Measurements from ENCODE around the gene DISC1. TPM values are rescaled to one million over a fixed set of nuclear protein-coding genes. Genes with fewer than 3 reads are reported as not detected.

The DISC1 gene
- total RNA-seq, 1 experiment from 2014 or later, result 3.8 TPM

DNA sequence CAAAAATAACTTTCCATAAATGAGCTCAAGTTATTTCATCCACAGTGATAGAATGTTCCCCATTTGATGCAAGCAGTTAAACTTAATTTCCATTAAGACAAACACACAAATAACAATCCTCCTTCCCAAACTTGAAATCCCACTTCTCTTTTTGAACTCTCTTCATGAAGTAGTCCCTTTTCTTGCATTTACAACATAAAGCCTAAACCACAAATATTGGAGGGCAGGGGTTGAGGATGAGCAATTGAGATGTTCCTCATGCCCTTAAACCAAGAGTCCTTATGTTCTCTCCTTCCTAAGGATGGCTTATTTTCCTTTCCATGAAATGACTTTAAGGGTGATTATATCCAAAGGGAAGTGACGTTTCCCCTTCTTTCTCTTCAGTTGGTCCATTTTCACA is 228.8 kb downstream of the DISC1 start:
- DNase-seq (ENCODE audit: low read depth), result no peak

DNA sequence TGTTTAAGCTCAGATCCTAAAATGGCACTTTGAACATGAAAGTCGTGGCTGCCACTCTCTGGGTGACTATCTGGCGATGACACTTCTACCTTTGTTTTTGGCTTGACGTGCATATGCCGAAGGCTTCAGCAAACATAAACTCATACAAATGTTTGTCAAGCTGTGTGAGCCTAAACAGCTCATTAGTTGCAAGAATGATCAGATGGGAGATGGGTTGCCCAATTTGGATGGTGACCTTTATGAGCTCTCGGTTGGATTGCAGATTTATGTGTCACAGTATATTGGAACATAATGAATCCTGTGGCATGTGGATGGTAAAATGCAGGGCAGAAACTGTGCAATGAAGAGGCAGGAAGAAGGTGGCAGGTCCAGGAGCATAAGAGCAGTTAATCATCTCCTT is 229.3 kb downstream of the DISC1 start:
- no peak for DNase-seq (ENCODE audit: low read depth)

DNA sequence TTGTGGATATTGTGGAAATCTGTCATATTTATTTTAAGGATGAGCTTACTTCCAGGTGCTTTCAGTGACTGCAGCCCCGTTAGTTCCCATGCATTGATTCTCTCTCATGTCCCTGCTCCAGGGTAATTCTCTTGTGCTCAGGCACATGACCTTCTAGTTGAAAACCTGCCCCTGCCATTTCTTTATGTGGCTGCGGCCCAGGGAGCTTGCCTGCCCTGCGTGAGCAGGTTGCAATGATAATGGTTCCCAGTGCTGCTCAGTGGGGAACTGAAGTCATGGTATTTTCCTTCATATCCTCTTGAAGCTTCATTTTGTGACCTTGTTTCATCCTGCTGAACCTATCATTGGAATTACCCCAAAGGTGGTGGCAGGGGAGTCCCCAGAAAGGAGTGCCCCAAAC is 229.8 kb downstream of the DISC1 start:
- DNase-seq (ENCODE audit: low read depth), result no peak

DNA sequence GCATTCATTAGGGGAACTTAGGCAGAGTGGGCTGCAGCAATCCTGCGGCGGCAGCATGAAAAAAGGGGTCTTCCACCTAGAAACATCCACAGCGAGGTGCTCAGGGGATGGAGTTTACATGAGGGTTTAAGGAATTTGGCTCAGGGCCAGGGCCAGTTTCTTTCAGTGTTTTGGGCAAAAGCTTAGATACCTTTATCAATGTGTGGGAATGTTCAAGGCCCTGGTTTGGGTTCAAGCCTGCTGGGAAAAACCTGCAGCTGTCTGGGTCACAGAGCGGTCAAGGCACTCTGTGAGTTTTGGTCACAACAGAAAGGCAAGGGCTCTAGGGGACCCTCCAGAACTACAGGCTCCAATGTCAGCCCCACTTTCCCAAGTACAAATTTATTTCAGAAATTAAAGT is 230.3 kb downstream of the DISC1 start:
- DNase-seq (ENCODE audit: low read depth), result no peak

DNA sequence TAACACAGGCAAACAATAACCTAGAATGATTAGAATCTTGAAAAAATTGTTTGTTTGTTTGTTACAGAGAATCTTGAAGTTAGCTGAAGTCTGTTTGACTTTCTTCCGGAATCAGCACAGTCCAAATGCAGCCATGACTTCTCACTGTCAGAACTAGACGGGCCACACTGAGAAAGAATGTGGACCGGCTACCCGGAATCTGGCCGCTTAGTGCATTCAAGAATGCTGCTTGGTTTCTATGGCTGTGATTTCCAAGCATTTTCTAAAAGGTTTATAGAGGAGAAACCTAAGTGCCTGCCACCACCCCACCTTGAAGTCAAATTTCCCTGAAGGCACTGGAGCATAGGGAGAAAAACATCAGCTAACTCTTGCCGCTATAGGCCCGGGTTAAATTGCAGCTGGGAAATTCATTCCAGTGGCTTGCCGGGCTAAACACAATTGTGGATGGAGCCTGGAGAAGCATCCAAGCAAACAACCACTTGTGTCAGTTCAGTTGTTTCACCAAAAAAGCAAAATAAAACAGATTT is 231.1 kb downstream of the DISC1 start:
- DNase-seq (ENCODE audit: low read depth), result no peak

DNA sequence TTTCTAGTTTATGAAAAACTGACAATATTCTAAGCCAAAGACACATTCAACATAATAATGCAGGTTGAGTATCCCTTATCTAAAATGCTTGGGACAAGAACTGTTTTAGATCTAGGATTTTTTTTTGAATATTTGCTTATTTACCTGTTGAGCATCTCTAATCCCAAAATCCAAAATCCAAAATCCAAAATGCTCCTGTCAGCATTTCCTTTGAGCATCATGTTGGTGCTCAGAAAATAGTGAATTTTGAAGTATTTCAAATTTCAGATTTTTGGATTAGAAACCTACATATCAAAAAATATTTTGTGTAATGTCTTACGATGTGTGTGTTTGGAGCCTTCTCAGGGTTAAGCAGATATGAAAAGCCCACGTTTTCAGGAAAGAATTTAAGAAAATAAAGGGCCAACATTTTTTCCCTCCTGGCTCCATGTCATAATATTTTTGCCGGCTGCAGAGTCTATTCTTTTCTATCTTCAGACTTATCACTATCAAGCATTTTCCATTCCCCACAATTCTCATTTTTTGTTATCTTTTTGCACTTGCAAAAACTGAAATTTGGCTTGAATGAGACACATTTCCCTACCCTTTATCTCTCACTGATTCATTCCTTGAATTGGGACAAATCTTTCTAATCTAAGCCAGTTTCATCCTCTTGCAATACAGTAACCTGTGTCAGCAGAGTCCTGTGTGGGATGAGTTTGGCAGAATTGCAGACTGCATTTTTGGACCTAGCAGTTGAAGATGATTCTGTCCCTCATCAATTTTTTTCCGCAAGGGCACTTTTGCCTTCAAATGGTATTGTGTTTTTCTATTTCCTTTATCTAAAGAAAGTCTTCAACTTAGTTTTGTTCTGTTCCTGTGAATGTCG is 233.9 kb downstream of the DISC1 start:
- no peak for DNase-seq (ENCODE audit: low read depth)

DNA sequence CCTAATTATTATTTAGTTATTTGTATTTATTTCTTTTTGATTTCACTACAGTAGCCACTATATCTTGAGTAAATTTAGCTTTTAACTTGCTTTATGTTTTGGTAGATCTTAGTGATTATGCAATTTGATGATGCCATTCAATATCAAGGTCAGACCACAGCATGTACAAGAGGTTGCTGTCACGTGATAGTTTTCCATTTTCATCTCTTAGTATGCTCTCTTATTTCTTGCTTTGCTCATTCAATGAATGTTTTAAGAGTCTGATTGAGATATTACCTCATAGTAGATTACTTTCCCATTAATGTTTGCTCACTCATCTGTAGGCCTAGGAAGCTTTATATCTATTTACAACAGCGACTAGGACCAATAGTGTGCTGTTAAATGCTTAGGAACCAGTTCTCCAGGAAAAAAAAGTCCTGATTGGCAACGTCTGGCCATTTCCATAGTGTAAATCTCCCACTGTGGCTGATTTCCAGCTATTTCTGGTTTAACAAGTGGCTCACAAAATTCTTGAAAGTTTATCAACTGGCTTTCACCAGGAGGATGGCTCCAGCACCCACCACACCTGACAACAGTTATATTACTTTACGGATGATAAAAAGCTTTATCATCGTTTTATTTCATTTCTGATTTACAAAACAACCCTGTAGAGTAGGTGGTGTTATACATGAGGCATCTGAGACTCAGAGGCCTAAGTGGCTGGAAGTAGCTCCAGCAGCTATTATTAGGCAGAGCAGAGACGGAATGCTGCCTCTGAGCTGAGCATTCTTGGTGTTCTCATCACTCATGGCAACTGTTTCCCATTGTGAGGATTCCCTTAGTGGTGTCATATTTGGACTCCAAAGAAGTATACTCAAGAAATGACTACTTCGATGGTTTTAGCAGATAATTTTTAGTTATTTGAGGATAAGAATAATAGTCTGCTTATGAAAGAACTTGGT is 235.2 kb downstream of the DISC1 start:
- DNase-seq (ENCODE audit: low read depth), result no peak

DNA sequence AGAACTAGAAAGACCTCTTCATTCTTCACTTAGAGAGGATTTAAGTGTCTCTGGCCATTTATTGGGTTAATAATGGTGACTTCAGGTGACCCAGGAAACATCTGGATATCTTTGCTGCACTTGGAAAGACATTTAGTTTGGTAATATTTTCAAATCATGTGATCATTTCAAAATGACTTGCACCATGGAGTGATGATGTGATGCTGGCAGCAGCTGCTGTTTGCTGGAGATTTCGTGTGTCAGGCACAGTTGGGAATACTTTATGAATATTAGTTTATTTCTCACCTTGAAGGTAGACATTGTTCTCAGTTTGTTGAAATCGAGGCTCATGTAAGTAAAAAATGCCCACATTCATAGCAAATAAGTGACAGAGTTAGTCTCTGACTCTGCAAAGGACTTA is 236.0 kb downstream of the DISC1 start:
- DNase-seq (ENCODE audit: low read depth), result no peak

DNA sequence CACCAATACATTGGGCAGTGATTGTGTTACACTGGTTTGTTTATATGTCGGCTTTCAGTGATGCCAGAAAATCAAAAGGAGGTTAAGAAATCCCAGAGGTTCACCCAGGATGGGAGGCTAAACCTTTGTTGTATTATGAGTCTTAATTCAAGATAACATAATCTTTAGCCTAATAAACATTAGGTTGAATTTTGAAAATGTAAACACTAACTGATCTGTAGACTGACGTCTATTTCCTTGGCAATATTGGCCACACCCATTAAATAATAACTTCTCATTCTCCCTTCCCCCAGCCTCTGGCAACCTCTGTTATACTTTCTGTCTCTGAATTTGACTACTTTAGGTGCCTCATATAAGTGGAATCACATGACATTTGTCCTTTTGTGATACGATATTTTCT is 238.7 kb downstream of the DISC1 start:
- no peak for DNase-seq (ENCODE audit: low read depth)

DNA sequence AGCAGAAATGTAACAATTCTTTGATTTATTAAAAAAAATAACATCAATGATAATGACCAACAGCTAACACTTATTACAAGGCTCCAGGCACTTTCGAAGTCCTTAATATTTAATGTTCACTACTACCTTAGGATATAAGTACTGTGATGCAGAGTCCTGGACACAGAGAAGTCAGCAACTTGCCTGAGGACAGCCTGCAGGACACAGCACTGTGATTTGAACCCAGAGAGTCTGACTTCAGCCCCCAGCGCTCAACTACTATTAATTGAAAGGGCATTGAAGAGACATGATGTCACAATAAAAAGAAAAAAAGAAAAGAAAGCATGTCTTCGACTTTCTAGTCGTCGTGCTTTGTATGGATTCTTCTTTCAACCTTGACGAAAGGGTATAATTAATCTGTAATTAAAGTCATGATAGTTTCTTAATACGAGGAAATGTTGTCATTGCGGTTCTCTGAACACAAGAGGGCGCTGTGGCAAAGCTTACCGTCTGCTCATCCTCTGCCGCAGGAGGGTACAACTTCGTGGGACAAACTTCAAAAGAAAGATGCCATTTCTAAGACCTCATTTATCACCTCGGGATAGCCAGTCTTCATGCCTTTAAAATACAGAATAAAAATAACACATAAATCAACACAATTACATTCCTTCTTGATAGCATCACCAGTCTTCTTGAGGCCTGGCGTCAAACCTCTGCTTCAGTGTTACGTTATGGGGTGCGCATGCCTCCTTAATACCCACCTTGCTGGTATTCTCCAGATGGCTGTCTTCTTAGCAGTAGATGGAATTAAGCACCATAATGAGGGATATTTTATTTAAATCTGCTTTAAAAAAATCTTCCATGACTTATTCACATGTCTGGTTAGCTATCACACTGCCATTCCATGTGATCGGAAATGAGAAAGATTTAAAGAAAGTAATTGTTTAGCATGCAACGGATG is 240.1 kb downstream of the DISC1 start:
- DNase-seq (ENCODE audit: low read depth), result peak; percentile 64

DNA sequence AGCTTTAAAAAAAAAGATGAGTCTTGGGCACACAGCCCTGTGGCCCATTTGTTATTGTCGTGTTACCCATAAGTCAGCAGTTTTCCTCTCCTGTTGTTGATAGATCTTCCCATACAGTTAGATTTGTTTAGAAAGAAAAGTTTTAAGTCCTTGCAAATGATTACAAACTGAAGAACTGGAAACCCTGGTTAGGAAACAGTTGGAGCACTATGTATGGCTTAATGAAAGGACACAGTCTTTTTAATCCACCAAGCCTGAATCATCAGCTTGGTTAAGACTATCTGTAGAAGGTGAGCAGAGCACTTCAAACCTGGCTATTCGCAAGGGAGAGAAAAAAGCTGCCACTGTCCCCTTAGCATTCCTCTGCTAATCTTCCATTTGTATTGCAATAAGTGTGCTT is 241.0 kb downstream of the DISC1 start:
- DNase-seq (ENCODE audit: low read depth), result no peak

DNA sequence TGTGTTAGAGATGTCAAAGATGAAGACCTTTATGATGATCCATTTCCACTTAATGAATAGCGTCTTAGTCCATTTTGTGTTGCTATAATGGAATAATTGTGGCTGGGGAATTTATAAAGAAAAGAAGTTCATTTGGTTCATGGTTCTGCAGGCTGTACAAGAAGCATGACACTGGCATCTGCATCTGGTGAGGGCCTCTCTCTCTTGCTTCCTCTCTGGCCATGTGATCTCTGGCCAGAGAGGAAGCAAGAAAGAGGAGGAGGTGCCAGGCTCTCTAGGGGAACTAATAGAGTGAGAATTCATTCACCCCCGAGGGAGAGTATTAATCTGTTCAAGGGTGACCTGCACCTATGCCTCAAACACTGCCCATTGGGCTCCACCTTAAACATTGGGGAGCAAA is 242.8 kb downstream of the DISC1 start:
- DNase-seq (ENCODE audit: low read depth), result no peak

DNA sequence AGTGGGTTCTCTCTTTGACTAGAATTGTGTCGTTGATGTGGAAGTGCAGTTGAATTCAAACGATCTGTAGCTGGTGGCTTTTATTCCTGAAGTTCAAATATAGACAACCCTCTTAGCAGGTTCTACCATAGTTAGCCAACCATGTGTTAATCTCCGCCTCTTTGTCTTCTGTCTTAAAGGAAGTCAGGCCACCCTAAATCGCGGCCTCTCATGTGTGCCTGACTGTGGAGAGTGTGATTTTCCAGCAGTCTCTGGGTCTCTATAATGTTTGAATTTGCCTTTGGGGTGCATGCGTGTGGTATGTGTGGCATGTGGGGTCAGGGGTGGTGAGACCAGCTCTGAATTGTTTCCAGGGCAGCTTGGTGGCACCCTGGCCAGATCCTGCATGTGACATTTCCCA is 244.9 kb downstream of the DISC1 start:
- DNase-seq (ENCODE audit: low read depth), result no peak

DNA sequence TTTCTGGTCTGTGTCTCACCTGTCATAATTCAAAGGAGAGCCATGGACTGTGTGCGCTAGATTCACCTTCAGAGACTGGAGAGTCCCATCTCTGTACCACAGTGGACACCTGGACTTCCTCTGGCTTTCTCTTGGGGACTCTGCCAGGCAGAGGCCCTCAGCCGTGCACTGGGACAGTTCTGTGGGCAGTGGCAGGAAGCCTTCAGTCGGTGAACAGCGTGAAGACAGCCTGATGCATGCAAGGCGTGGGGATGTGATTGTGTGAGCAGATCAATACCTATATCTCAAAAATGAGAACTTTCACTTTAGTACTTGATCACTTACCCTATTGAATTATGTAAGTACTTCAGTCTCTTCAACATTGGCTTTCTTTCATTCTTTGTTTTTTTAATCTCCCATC is 245.3 kb downstream of the DISC1 start:
- no peak for DNase-seq (ENCODE audit: low read depth)

DNA sequence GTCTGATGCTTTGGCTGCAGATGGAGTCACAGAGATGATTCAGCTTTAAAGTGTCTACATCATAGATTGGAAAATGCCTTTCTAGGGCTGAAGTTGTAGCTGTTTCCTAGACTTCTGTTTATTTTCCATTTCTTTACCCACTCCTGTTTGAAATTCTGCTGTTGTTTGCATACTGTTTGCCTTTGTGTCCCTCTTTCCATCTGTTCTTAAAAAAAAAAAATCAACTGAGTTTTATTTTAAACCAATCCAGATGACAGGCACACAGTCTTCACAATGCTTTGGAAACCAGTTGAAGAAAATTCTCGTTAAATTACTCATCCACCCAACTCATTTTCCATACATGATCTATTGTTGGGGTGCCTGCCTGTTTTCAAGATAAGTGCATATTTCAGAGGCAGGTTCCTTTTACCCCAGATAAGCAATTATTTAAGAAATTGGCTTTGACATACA is 245.9 kb downstream of the DISC1 start:
- DNase-seq (ENCODE audit: low read depth), result peak; percentile 16

DNA sequence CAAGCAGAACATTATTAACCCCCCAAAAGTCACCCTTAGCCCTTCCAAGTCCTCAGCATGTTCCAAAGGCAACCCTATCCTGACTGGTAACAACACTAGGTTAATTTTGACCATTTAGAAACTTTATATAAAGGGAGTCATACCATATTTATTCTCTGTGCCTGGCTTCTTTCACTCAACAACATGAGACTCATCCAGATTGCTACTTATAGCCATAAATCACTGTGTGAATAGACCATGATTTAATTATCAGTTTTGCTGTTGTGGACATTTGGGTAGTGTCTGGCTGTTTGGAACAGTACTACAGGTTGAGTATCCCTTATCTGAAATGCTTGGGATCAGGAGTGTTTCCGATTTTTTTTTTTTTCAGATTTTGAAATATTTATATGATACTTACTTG is 252.1 kb downstream of the DISC1 start:
- DNase-seq (ENCODE audit: low read depth), result no peak

DNA sequence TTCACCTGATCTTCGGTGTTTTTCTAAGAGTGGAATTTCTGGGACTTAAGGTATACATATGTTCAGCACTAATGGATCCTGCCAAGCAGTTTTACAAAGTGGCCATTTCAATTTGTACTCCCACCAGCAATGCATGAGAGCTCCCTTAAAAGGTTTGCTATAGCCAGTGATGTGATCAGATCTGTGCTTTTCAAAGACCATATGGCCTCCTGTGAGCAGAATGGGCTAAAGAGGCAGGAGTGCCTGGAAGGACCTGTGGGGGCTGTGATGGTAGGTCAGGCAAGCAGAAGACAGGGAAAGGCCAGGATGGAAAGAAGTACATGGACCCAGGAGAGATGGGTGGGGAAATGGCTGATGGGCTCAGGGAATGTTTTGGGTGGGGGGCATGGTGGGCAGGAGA is 252.7 kb downstream of the DISC1 start:
- DNase-seq (ENCODE audit: low read depth), result no peak

DNA sequence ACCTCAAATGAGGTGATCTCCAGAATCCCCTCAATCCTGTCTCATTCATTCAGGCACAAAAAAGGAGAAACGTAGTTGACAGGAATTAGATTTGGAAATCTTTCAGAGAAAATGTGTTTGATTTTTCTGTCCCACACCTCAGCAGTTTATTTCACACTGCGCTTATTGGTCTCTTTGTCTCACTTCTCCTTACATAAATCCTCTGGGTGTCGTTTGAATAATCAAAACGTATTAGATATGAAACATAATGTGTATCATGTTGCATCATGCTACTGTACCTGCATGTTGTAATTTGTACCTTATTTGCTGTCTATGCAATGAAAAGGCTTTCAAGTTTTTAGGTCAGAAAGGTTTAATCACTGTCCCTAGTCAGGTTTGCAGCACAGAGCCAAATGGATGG is 255.7 kb downstream of the DISC1 start:
- DNase-seq (ENCODE audit: low read depth), result no peak

DNA sequence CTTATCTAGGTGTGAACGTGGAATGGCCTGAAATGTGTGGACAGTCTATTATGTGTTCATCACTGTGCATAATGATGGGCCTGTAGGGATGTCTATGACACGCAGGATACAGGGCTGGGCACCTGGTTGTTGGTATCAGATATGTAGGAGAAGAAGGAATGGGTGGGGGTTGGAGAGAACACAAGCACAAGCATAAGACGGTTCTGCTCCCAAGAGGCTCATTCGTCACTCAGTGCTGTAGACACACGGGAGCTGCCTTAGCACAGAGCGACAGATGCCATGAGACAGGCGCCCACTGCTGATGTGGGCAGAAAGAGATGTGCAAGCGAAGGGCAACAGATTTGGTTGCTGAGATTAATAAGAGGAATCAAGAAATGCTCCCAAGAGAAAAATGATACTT is 256.2 kb downstream of the DISC1 start:
- no peak for DNase-seq (ENCODE audit: low read depth)

DNA sequence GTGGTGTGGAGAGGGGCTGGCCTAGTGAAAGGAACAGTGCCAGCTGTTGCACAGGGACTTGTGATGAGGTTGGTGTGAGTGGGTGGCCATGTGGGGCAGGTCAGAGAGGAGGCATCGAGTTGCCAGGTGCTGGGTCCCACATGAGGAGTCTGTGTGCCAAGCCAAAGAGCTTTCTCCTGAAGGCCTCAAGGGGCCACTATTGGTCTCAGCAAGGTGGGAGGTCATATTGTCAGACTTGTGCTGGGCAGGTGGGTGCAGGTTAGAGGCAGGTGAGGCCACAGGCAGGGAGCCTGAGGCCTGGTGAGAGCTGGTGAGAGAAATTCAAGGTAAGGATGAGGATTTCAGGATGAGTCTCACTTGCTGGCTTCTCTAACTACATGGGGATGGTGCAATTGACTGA is 256.8 kb downstream of the DISC1 start:
- no peak for DNase-seq (ENCODE audit: low read depth)

DNA sequence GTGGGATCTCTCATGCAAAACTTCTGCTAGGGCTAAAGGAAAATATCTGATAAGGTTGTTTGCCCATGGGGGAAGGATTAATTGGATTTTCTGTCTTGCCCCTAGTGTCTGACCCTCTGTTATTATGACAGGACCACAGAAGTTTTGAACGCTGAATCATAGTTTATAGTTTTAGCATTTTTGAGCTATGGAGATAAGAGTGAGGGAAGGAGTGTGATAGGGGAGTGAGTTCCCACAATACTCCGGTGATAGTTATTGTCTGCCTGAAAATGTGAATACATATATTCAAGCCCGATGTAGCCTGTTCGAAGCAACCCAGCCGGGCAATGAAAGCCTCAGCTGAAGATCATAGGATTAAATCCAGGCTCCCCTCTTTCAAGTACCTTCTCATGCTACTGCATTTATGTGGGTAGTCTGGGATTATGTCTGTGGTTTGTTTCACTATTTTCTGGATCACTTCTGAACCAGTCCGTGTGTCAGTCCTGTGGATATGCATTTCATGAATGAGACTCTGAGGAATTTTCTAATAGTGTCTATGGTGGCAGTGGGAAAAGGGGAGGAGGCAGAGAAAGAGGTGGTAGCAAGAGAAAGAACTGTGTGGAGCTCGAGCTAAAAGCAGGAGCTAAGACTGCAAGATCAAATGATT is 258.7 kb downstream of the DISC1 start:
- peak; percentile 74 for DNase-seq (ENCODE audit: low read depth)
